ENCODE results near the gene MEI1.

The MEI1 gene

DNA sequence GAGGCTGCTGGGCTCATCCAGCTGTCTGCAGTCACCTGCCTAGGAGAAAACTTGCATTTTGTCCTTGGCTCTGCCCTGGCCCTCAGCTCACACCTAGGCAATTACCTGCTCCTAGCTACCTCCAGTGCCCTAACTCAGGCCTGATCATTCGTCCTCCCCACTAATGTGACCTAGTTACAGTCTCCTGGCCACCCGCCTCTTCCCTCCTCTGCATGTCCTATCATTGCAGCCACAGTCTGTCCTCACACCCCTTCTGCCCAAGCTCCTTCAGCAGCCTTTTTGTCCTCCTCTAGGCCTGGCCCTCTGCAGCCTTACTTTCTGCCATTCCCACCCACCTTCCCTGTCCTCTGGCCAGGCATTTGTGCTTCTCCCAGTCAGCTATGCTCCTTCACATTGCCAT, 83.4 kb downstream of the MEI1 start:
- DNase-seq (ENCODE audit: low read depth in 2 of 2), result no peak

DNA sequence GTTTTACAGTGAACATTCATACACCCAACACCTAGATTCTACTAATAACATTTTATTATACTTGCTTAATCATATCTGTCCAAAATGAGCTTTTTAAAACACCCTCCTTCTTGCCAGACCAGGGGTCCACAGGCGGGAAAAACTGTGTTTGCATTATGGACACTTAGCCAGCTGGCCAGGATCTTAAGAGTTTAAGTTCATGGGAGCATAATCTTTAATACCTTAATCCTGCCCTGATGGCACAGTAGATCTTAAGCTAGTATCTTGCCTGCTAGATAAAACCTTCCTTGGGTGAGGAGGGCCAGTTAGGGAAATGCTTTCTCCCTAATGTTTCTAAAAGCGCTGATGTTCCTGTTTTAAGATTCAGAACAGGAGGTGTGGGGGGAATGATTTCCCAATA, 88.0 kb downstream of the MEI1 start:
- no peak for DNase-seq (ENCODE audit: low read depth in 2 of 2)

DNA sequence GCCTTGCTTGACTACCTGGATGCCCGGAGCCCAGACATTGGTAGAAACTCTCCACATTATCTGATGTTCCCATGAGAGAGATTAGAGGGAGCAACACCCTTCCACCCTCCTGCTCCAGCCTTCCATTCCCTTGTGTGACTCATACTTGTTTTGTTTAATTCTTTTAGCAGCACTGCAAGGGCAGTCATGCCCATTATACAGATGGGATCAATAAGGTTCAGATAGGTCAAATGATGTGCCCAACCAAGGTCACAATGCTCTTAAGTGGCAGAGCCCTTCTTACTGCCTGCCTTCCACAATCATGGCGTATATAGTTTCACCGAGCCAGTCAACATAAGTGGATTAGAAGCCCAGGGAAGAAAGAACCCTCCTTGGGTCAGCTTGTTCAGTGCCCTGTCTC, 94.6 kb downstream of the MEI1 start:
- no peak for DNase-seq (ENCODE audit: low read depth in 2 of 2)

DNA sequence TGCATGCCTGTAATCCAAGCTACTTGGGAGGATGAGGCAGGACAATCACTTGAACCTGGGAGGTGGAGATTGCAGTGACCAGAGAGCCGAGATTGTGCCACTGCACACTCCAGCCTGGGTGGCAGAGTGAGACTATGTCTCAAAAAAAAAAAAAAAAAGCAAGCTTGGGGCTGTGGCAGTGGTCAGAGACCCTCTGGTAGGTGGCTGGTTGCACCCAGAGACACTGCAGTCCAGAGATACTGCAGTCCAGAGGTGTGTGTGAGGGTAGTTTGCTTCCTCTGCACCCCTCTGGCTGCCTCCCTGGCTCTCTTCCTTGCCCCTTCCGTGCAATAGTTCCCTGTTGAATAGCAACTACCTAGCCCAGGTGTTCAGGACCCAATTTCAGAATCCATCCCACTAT, 99.4 kb downstream of the MEI1 start:
- DNase-seq (ENCODE audit: low read depth in 2 of 2), result no peak

DNA sequence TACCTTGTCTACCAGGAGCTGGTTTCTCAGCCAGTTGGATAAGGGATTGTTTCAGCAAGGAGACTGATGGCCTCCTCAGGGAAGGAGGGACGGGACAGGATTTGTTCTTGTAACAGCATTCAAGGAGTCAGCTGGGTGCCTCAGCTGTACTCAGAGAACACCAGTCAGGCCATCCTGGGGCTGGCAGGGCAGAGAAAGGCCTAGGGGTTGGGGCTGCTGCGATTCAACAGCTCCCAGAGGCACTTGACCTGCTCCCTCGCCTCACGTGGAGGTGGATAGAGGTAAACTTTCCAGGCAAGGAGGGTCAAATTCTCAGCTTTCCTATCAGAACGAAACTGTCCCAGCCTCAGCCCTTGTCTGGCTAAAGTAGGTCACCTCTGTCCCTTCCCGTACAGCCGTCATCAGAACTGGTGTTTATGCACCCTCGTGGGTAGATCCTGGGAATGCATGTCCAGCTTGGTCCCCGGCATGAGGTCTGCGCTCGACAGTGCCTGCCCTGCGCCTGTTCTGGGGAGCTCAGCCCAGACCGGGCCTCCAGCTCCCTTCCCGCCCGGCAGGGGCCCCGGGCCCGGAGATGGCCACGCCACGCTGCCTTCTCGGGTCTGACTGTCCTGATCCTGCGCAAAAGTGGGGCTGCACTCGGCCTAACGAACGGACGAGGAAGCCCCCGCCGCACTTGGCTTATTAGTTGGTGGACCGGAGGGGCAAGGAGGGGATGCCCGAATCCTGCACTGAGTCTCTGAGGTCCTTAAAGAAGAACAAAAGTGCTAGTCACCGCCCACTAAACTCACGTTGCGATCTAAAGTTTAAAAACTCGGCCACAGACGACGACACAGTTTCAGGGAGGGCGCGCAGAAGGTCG, 100.4 kb downstream of the MEI1 start:
- no peak for DNase-seq (ENCODE audit: low read depth in 2 of 2)

DNA sequence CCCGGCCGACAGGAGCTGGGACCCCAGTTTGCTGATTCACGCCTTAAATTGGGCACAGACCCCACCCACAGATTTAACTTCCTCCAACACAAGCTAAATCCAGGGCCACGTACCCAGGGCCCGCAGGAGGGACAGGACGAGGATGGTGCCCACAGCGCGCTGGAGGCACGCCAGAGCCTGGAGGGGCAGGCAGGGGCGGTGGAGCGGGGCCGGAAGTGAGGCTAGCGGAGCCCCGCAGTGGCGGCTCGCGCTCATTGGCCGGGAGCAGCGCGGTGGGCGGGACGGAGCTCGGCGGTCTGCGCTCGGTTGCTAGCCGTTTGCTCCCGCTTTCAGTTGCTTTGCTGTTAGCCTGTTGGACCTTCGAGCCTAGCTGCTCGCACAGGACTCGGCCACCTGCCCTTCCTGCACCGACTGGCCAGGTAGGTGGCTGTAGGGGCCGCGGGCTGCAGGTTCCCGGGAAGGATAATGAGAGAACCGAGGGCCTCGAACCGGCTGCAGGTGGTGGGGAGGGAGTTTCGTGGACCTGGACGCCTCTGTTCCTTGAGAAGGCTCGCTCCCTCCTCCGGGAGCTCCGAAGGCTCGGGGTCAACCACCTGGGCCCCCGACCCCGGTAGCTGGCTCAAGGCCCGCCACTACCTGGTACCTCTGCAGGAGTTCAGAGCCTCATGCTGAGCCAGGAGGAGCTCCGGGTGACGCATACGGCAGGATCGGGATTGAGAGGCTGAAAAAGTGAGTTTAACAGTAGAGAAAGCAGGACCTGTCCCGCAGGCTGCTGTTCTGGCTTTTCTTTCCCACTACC, 101.2 kb downstream of the MEI1 start, which contains the start of gene CCDC134:
Gene CCDC134 (plus strand): TSS at position 332 of the 799 bp plus-strand sequence. CDS start 8,212 bp downstream, outside the sequence.
- DNase-seq (ENCODE audit: low read depth in 2 of 2), result peak; percentile 77 to 78

DNA sequence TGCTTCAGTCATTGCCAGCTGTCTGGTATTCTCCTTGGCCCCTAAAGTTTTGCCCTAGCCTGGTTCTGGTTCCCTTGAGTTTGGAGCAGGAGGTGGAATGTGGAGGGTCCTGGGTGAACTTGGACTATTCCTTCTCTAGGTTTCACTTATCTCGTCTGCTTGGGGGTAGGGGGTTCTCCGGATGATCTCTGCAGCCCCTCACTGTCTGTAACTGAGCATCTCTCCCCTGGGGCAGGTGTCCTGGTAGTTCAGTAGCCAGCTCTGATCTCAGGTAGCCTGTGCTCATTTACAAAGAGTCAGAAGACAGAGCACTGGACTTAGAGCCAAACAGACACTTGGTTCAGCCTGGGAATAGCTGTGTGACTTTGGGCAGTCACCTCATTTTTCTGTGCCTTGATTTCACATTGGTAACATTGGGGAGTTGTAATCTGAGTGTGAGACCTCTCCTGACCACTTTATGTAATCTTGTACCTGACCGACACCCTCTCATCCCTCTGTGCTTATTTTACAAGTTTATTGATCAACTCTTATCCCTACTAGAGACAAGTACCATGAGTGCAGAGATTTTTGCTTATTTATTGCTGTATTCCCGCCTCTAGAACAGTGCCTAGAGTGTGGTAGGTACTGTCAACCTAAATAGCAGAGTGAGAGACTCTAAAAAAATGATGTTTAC, 102.0 kb downstream of the MEI1 start:
- no peak for DNase-seq (ENCODE audit: low read depth in 2 of 2)

DNA sequence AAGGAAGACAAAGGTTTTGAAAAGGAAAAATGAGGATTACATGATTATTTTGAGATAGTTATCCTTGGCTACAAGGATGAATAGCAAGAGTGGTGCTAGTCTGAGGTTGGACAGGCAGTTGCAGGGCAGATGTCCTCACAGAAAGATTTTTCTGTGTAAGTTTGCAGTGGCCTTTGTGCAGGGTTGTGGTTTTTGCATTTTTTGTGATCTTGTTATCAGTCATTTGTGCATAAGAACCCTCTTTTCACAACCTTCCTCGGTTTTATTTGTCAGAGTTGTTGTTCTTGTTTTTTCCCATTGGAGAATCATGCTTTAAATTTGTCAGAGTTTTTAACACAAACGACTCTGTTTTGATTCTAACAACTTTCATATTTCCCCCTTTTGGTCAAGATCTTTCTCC, 102.6 kb downstream of the MEI1 start:
- no peak for DNase-seq (ENCODE audit: low read depth in 2 of 2)

DNA sequence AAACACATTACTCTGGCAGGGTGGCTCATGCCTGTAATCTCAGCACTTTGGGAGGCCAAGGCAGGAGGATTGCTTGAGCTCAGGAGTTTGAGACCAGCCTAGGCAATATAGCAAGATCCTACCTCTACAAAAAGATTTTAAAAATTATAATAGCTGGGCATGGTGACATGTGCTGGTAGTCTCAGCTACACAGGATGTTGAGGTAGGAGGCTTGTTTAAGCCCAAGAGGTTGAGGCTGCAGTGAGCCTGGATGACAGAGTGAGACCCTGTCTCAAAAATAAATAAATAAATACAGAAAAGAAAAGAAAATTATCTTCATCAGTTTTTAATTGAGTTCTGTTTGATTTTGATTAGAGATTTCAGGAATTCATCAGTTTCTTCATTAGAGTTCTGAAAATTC, 106.3 kb downstream of the MEI1 start:
- DNase-seq (ENCODE audit: low read depth in 2 of 2), result no peak

DNA sequence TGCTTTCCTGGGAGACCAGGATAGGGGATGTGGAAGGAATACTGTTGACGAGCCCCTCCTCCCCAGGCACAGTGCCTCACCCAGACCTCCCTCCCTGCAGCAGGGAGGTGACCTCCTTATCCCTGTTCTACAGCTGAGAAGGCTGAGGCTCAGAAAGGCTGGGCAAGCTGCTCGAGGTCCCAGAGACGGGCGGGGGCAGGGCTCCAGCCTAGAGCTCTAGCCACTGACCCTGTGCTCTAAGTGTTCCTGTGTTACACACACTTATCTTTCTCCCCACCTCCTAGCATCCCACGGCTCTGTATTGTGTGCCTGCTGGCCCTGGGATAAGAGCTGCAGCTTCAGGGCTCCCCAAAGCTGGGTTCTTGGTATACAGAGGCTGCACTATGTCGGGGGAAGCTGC, 109.1 kb downstream of the MEI1 start:
- no peak for DNase-seq (ENCODE audit: low read depth in 2 of 2)

DNA sequence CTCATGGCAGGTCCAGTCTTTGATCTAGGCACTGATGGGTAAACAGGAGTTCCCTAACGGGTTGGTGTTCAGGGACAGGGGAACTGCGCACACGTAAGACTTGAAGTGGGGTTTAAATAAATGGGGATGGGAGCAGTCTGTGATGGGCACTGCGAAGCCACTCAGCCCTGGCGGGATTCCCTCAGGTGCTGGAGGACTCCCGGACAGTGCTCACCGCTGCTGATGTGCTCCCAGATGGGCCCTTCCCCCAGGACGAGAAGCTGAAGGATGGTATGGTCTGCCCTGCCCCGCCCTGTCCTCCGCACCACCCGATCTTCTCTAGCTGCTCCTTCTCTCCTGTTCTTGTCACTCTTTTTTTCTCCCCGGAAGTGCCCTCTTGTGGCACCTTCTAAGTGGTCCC, 110.7 kb downstream of the MEI1 start:
- DNase-seq (ENCODE audit: low read depth in 2 of 2), result no peak

DNA sequence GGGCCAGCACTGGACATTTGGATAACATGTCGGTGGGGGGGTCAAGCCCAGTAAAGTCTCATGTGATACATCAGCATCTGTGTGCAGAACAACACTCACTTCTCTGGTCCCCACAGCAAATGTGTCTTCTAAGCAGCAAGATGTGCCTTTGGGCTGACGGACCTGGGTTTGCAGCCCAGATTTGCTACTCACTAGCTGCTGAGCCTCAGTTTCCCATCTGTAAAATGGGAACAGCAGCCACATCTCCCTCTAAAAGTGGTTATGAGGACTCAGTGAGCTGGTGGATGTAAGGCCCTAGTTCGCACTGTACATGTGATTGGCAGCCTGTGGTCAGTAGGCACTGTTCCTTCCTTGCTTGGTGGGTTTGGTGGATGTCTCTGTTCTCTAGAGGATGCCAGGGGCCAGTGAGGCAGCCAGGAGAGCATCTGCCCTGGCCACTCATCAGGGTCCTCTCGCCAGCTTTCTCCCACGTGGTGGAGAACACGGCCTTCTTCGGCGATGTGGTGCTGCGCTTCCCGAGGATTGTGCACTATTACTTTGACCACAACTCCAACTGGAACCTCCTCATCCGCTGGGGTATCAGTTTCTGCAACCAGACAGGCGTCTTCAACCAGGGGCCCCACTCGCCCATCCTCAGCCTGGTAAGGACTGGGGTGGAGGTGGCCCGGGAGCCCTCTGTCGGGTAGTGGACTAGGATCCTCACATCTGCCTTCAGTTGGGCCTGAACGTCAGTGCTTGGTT, 113.7 kb downstream of the MEI1 start:
- no peak for DNase-seq (ENCODE audit: low read depth in 2 of 2)

DNA sequence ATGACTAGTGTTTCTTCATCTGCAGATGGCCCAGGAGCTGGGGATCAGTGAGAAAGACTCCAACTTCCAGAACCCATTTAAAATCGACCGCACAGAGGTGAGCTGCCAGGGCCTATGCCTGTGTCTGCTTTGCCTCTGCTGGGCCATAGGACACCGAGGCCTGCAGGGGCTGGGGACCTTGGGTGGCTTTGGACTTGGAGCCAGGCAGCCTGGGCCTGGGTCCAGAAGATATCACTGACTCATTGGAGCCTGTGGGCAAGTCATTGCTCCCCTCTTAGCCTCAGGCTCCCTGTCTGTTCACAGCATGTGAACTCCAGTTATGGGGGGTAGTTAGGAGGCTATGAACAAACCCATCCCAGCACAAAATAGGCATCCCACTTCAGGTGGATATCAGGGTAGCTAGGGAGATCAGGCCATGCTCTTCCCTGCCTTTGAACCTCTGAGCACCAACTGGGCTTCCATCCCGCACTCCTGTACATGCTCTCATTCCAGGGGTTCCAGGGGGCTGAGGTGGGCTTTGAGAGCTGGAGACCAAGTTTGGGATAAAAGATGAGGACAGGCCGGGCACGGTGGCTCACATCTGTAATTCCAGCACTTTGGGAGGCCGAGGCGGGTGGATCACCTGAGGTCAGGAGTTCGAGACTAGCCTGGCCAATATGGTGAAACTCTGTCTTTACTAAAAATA, 114.6 kb downstream of the MEI1 start:
- no peak for DNase-seq (ENCODE audit: low read depth in 2 of 2)

DNA sequence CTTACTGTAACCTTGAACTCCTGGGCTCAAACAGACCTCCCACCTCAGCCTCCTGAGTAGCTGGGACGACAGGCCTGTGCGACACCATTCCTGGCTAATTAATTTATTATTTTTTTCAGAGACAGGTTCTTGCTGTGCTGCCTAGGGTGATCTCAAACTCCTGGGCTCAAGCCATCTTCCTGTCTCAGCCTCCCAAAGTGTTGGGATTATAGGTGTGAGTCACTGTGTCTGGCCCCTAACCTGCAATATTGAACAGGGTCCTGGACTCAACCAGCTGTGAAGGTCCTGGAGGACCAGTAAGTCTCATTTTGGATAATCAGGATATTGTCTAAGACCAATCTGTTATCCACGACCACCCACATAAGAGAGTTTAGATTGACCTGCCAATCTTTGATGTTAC, 116.4 kb downstream of the MEI1 start:
- no peak for DNase-seq (ENCODE audit: low read depth in 2 of 2)

DNA sequence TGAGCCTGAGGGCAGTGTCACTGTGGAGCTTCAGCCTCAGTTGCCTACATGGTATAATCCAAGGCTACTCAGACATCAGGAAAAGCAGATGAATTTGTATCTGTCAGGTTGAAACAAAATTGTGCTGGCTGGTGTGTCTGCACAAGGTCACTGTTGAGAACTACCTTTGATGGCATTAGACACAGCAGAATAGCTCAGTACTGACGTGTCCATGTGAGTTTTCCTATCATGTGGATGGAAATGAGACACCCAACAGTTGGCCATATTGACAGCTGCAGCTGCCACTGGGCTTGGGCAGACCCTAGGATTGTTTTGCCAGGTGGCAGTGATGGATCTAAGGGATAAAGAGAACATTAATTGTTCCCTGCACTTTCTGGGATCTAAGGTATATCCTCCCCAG, 116.9 kb downstream of the MEI1 start:
- no peak for DNase-seq (ENCODE audit: low read depth in 2 of 2)

DNA sequence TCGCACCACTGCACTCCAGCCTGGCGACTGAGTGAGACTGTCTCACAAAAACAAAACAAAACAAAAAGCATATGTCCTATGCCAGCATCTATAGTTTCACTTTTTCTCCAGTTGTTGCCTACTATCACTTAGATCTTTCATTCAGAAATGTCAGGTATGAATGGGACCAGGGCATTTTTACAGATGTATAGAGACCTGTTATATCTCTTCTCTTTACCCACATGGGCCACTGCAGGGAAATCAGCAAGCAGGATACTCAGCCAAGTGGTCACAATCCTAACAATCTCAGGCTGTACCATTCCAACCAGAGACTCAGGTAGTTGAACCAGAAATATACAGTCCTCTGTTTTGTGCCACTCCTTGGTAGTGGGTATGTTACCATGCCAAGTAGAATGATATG, 117.6 kb downstream of the MEI1 start:
- DNase-seq (ENCODE audit: low read depth in 2 of 2), result no peak

DNA sequence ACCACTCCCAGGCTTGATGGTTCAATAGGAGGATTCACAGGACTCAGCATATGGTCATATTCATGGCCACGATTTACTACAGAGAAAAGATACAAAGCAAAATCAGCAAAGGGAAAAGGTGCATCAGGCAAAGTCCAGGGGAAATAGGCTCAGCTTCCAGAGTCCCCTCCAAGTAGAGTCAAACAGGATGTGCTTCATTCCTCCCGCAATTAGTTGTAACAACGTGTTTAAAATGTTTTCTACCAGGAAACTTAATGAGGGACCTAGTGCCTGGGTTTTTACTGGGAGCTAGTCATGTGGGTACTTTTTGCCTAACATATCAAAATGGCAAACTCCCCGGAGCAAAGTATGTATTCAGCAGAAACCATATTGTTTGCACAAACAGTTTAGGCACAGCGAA, 118.7 kb downstream of the MEI1 start:
- DNase-seq (ENCODE audit: low read depth in 2 of 2), result no peak

DNA sequence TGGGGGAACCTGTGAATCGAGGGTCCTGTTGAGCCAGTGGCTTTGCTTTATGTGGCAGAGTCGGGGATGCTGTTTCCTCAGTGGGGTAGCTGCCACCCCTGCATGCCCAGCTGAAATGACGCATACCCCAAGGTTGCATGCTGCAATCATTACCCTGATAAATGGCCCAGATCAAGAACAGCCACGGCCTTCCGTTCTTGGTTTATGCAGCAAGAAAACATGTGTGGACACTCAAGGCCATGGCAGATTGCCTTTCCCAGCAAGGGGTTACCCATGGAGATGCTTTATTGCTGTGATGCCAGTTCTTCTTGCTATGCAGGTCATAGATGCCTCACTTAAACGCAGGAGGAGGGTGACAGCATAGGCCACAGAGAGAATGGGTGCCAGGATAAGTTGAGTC, 119.3 kb downstream of the MEI1 start:
- DNase-seq (ENCODE audit: low read depth in 2 of 2), result no peak

DNA sequence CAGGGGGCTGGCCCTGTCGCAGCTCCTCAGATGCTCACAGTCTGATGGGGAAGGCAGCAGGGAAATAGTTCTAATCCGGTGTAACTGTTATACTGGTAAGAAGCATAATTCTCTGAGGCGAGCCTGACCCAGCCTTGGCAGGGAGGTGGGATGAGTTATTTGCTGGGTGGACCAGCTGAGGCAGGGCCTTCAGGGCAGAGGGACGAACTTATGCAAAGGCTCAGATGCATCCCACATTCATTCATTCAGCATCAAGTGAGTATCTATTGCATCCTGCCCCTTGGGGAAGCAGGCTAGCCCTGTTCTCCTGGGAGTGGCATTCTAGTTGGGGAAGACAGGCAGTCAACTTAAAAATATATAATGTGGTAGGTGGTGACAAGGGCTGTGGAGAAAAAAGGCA, 120.0 kb downstream of the MEI1 start:
- no peak for DNase-seq (ENCODE audit: low read depth in 2 of 2)

DNA sequence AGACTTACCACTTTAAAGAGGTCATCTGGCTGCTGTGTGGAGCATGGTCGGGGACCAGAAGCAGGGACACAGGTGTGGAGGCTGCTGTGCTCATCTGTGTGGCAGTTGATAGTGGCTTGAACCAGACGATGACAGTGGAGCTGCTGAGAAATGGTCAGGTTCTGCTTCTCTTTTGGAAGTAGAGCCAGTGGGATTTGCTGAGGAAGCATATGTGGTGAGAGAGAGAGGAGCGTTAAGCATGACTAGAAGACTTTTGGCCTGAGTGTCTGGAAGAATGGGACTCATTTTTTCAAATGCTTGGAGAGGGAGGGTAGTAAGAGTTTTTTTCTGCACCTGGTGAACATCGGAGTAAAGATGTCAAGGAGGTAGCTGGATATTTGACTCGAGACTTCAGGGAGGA, 121.1 kb downstream of the MEI1 start:
- DNase-seq (ENCODE audit: low read depth in 2 of 2), result no peak

Measured in activated CD8-positive, alpha-beta memory T cell treated with anti-CD3 and anti-CD28 coated beads for 4 hours (primary cell).